Stimulated activated naive CD8-positive, alpha-beta T cell treated with anti-CD3 and anti-CD28 coated beads, Interleukin-15, Interleukin-2, amounts not matched to agents 100 U/mL and 50 U/mL, for 24 hours (primary cell): Measurements from ENCODE around the gene TRAF1.

Source experiments
- ATAC-seq: fragments of 150-1000 bp; cut with Tn5 transposase; one replicate; pipeline ENCODE4 v1.10.0; 2021
- DNase-seq: peaks from one replicate; pipeline ENCODE4 v3.0.0; 2021

The TRAF1 gene

DNA sequence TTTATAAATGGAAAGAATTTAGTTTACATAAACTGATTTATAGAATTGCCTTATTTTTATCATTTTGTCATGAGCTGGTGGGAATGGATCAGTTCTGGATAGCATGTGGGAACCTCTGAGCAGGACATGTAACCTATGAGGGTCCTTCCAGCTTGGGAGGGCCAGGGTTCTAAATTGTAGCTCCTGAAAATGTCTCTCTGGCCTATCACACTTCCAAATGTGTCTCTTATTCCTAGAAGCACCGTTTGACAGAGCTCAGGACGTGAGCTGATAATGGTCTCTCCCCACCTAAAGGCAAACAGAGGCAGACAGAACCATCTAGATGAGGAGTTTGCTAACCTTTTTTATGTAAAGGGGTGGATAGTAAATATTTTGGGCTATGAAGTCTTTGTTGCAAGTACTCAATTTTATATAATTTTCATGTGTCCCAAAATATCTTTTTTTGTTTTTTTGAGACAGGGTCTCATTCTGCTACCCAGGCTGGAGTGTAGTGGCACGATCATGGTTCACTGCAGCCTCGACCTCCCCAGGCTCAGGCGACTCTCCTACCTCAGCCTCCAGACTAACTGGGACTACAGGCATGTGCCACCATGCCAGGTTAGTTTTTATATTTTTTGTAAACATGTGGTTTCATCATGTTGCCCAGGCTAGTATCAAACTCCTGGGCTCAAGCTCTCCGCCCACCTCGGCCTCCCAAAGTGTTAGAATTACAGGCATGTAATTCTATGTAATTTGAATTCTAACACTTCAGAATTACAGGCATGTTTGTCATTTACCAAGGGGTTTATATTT lies 4.0 kb downstream of the TRAF1 start:
- DNase-seq (no peak), ATAC-seq (no peak)

DNA sequence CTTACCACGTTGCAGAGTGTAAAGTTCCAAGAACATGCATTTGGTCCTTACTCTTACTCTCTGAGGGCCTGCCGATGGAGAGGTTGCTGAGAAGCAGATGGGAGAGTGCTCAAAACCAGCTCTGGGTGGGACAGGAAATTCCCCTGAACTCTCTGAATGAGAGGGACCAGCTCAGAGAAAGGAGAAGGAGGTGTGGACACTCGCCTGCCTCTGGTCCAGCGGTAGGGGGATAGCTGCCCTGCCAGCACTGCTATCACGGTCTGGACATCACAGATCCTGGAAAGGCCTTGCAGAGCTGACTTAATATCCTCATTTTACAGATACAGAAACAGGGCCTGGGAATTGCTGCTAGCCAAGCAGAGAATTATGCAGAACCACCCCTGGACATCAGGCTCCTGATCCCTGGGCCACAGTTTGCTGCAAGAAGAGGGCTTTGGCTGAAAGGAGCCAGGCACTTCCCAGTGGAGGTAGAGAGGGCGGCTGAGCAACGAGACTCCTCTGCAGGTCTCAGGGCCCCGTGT lies 4.9 kb downstream of the TRAF1 start:
- ATAC-seq (peak; percentile 8), DNase-seq (peak; percentile 53)

DNA sequence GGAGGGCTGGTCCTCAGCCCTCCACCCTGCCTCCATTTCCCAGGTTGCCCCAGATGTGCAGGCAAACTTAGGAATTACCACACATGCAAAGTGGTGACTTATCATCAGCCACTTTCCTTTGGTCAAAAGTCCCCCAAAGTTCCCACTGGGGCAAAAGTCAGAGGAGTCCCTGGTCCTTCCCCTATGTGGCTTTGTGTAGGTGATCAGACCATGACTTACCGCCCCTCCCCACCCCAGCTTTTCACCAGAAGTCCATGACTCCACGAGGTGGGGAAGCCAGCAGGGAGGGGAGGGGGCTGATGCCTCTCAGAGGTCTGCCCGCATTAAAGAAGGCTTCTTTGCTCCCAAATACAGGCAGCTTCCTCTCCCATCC lies 5.8 kb downstream of the TRAF1 start:
- DNase-seq, result peak; percentile 75
- peak; percentile 45 for ATAC-seq

DNA sequence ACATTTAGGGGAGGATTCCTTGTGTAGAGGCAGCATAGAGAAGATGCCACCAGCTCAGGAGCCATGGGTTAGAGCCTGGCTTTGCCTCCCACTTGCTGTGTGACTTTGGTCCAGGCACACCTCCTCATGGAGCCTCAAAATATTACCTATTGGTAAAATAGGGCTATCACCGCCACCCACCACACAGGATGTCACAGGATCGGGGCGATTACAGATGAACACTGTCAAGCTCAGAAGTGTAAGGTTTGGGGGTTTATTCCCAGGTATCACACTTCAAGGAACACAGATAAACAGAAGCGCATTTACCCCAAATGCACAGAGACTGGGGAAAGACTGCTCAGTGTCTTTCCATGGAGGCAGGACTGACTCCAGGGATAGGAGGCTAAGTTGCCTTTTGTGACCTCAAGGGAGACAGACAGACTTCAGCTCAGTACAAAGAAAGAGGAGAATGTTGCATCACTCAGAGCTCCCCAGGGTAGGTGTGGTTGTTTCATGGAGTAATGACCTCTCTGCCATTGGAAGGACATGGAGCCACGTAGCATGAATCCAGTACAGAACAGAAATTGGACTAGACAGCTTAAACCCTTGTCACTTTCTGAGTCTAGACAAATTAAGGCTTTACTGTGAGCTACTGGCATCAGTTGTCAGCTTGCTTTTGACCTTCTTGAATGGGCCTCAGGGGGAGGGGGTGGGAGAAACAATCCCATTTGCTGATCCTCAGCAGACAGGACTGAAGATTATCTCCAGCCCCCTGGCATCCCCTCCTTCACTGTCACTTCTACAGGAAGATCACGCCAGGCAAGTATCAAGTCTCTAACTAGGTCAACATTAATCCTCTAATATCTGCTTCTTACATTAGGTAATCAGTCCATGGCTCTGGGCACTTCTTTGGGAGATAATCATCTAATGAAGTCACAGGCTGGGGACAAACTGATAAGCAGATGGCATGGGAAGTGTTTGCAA lies 6.5 kb downstream of the TRAF1 start:
- ATAC-seq (no peak), DNase-seq (no peak)

DNA sequence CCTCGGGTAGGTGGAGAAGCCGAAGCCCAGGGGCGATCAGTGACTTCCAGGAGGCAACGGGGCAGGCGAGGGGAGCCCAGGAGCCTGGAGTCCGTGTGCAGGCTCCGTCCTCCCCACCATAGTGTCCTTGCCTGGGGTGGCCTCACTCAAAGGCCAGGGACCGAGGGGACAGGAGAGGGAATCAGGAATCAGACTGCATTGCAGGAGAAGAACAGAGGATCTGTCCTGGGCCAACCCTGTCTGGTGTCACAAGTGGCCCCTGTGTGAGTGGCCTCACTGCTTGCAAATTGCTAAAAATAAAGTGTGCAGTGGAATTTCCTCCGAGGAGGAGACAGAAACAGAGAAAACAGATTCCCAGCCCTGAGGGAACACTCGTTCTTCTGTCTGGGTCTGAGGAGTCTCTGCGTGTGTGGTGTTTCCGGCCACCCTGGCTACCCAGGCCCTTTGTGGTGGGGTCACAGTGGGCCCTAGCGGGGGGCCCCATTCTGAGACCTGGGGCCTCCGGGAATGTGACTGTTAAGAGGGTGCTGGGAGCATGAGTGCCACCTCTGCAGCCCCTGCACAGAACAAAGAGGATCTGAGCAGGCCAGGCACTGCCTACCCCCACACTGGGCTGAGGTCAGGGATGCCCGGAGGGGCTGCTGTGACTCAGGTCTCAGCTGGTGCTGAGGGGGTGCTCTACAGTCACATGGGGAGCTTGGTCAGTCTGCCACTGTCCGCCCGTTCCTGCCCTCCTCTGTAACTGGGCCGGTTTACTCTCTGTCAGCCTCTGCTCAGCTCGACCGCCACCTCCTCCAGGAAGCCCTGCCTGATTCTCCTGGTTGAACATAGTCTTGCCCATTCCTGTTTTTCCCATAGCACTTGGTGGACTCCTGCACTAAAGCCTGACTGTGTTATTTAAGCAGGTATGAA lies 7.4 kb downstream of the TRAF1 start:
- DNase-seq (no peak), ATAC-seq (no peak)

DNA sequence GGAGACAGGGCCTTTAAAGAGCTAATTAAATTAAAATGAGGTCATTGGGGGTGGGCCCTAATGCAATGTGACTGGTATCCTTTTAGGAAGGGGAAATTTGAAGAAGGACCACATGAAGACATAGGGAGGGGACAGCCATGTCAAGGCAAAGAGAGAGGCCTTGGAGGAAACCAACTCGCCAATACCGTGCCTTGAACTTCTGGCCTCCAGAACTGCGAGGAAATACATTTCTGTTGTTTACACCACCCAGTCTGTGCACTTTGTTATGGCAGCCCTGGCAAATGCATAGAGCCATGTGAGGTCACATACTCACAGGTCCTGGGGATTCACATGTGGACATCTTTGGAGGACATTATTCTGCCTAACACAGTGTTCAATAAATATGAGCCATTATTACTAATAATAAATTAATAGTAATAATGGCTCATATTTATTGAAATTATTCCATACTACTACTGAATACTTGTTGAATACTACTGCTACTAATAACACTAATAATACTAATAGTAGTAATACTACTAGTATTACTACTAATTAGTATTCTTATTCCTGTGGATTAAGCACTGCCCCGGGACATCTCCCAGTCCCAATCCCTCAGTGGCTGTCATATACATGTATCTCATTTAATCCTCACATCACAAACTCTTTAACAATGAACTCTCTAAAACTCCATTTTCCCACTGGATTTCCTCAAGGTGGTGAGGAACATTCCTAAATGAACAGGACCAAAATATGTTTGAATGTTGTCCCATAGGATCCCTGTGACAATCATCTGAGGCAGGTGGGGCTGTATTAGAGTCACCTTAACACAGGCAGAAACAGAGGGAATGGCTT lies 8.4 kb downstream of the TRAF1 start:
- DNase-seq (no peak), ATAC-seq (no peak)

DNA sequence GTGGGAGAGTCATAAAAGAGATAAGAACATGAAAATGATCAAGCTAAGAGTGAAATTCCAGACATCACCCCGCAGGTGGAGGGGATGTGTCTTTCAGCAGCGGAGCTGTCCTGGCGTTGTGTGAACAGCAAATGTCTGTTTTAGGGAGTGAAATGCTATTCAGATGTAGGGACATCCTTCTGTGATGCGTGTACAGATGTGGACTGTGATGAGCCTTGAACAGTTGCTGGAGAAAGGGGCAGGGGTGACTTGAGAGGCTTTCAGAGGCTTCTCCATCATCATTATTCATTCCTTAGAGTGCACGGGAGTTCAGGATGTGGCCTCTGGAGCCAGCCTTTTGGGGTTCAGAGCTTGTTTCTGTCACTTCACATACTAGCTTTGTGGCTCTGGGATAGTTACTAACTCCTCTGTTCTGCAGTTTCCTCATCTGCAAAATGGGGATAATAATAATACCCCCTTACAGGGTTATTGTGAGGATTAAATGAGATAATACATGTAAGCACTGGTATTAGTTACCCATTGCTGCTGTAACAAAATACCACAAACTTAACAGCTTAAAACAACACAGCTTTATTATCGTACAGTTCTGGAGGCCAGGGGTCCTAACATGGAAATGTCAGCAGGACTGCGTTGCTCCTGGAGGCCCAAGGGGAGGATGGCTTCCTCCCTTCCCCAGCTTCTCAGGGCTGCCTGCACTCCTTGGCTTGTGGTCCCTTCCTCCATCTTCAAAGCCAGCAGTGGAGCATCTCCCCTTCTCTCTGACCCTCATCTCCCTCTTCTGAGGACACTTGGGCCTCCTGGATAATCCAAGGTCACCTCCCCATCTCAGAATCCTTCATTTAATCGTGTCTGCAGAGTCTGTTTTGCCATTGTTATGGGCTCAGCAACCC lies 9.4 kb downstream of the TRAF1 start:
- DNase-seq, result no peak
- no peak for ATAC-seq

DNA sequence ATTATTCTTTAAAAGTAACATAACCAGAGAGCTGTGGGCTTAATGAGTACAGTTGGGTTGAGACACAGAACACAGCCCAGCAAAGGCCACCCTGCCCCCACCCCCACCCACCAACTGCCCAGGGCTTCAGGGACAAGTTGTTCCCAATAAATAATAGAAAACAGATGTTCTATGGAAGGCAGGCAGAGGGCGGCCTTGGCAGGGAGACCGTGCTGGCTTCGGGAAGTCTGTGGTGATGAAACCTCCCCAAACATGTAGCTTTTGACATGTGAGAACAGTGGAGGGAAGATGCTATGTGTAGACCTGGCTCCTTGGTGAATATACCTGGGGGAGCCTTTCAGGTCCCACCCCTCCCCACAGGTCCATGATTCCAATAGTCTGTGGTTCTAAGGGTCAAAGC lies 10.0 kb downstream of the TRAF1 start:
- no peak for DNase-seq

DNA sequence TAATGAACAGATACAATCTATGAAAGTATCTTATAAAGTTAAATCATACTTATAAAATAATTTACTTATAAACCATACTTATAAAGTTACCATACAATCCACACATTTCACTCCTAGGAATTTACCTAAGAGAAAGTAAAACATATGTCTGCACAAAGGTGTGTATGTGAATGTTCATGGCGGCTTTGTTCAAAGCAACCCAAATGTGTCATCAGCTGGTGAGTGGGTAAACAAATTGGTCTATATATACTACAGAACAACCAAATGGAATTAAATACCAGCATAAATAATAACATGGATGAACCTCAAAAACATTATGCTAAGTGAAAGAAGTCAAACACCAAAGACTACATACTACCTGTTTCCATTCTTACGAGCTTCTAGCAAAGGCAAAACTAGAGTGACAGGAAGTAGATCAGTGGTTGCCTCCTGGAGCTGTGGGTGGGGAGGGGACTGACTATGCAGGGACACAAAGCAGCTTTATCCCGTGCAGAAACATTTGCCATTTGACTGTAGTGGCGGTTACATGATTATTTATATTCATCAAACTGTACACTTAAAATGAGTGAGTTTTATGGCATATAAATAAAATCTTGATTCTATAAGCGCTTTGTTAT lies 10.6 kb downstream of the TRAF1 start:
- DNase-seq, result peak; percentile 45
- ATAC-seq, result no peak

More for the DNA sequence above, 10.0 kb downstream of the TRAF1 start:
- ATAC-seq, result no peak

DNA sequence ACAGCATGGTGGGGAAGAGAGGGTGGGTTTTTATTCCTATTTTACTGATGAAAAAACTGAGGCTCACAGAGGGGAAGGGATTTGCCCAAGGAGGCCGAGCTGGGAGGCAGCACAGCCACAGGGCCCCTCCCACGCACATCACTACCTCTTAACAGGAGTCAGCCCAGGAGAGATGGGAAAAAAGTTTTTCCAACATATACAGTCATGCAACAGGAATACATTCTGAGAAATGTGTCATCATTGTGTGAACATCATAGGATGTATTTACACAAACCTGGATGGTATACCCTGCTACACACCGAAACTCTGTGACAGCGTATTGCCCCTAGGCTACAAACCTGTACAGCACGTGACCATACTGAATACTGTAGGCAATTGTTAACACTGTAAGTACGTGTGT lies 11.6 kb downstream of the TRAF1 start:
- no peak for ATAC-seq

DNA sequence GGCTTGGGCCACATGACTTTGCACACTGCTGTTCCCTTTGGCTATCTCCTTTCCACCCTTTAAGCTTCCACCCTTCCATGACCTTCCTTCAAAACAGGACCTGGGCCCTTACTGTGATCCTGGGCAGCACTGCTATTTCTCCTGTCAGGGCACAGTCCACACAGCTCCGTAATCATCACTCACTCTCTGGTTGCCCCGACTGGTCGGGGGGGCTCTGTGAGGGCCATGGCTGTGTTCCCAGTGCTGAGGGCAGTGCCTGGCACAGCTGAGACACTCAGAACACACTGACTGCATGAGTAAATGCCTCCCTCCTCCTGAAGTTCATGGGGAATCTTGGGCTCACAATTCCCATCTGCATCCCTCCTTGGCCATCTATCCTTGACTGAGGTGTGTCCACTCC lies 12.2 kb downstream of the TRAF1 start:
- no peak for DNase-seq
- no peak for ATAC-seq

More for the DNA sequence above, 11.6 kb downstream of the TRAF1 start:
- no peak for DNase-seq

DNA sequence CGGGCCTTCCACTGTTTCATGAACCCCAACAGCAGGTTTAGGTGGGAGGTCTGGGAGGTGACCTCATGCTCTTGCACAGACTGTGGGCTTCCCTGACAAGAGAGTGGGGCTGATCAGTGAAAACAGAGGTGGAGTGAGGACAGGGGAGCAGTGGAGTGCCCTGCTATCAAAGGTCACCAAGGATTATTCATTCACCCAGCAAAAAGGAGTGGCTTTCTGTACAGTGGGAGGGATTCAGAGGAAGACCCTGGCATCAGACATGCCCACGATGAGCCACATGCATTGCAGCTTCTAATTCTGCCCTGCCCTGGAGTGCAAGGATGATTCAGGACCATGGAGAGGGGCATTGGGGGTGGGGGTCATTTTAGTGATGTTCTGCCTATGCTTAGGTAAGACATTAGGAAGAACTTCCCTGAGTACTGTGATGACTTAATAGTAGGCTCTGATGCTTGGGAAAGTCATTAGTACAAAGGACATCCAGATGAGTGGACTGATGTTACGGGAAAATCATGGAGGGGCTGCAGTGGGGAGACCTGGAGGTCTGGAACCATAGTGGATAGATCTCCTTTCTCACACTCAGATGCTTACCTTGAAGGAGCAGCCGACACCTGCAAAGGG lies 12.8 kb downstream of the TRAF1 start:
- peak; percentile 64 for ATAC-seq
- DNase-seq, result peak; percentile 66

DNA sequence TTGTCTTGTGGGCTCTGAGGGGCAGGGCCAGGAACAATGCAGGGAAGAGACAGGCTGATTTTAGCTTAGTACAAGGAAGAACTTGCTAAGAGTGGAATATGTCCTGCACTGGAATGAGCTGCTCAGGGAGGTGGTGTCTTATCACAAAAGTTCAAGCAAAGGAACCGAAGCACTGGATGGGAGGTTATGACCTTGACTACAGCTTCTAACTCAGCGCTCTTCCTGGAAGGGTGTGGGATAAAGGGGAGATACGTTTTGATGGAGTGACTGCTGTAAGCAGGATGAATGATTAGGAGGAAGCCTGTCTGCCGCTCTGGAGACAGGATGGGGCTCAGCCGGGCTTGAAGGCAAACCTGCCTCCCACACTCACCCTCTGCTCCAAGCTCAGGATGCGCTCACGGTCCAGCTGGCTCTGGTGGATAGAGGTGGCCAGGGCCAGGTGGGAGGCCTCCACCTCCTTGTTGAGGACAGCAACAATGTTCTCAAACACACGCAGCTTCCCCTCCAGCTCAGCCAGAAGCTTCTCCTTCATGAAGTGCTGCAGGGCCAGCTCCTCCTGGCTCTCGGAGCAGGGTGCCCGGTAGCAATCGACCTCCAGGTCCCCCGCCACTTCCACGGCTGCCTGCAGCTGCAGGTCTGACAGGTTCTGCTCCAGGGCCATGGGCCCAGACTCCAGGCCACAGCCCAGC lies 13.5 kb downstream of the TRAF1 start:
- no peak for ATAC-seq
- no peak for DNase-seq

DNA sequence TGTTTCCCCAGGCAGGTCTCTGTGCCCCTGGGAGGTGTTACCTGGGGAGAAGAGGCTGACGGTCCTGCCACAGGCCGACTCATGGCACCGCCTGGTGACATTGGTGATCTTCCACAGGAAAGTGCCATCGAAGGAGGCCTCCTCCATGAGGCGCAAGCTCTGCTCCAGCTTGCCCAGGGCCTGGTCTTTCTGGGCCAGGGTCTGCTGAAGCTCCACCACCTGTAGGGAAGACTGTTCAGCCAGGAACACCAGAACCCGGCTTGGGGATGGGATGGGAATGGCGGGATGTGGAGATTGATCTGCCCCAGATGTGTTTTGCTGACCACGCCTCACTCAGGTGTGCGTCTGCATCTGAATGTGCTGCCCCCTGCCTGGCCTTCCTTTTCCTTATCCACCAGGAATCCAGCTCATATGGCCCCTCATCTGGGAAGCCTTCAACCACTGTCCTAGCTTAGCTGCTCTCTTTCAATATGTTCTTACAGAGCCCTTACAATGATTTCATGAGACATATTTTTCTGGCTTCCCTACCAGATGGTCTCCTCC lies 15.2 kb downstream of the TRAF1 start:
- no peak for DNase-seq
- ATAC-seq, result no peak

DNA sequence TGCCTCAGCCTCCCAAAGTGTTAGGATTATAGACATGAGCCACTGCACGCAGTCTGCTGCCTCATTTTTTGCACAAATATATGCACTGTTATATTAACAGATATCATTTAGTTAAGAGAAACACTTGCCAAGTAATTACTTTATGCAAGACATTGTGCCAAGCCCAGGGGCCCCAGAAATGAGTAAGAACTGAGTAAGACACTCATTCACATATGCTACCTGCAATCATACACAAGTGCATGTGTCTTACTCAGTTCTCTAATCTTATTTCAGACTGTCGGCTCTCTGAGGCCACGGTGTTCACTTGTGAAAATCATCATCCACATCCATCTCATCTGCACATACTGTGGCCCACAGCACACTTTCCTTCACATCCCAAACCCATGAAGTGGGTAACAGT lies 16.0 kb downstream of the TRAF1 start:
- no peak for DNase-seq
- ATAC-seq, result peak; percentile 44

DNA sequence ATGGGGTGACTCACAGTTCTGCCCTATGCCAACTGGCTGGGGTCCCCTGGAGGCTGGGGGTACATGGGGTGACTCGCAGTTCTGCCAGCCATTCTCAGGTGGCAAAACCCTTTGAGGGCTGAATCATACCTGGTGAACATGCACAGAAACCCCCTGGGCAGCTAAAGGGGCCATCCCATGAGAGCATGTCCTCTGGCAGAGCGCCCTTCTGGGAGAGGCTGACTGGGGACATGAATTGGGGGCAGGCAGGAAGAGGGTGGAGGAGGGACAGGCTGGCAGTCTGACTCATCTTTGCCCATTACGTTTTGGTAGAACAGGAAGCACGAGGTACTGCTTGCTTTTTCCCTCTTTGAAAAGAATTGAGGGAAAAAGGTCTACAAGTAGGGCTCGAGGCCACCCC lies 16.7 kb downstream of the TRAF1 start:
- peak; percentile 58 for ATAC-seq
- DNase-seq, result peak; percentile 76

DNA sequence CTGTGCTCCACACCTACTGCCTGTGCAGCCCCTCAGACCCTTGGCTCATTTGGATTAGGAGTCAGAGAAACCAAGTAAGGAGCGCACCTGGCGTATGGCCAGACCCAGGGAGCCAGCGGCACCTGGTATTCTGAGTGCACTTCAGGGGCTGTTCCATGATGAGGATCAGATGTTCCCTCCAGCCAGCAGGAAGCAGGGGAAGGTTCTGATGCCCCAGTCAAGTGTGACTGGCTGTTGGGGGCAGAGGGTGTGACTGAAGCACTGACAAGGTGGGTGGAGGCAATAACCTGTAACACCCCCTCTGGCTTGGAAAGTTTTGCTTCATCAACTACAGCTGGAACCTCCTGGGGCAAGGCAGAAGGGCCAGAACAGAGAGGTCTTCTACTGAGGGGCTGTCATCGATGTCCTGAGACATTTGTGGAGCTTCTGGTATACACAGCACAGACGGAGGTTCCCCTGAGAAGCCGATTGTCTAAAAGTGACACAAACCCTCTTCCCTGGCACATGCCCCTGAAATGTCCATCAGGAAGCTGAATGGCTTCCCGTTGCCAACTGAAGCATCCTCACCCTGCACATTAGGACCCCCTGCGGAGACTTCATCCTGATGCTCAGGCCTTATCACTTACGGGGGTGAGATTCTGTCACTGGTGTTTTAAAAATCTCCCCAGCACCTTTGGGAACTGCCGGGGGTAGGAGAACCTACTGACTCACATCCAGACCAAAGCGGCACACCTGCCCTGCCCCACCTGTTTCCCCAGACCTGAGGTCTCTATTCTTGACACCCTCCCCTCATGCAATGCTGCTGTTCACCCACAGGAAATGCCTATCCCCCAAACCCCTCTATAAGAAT lies 21.1 kb downstream of the TRAF1 start:
- ATAC-seq (peak; percentile 10), DNase-seq (peak; percentile 49)
